Activated effector memory CD4-positive, alpha-beta T cell treated with anti-CD3 and anti-CD28 coated beads, Interleukin-2, amount 50 U/mL, for 16 hours (primary cell): Measurements from ENCODE around the gene ALOX12B.
"Not testable (repeated sequence)": the region's sequence is repeated elsewhere in the genome, so short reads cannot be mapped to it uniquely, and the experiment has no call there.

Experiments
- DNase-seq: peaks from one replicate; pipeline ENCODE4 v3.0.0-alpha.2; 2020

Gene ALOX12B

GRCh38 chr17:8063761-8064534 is 23.6 kb downstream of the ALOX12B start:
- no peak for DNase-seq

- DNase-seq = no peak
Observed at GRCh38 chr17:8062807-8063483, 24.6 kb downstream of the ALOX12B start.

GRCh38 chr17:8062435-8062806 is 25.1 kb downstream of the ALOX12B start:
- DNase-seq = no peak

- not testable (repeated sequence) for DNase-seq
Observed at GRCh38 chr17:8061851-8062250, 25.7 kb downstream of the ALOX12B start.

GRCh38 chr17:8060274-8060673 is 27.2 kb downstream of the ALOX12B start:
- peak; percentile 78 for DNase-seq

- DNase-seq = peak; percentile 17
Observed at GRCh38 chr17:8059131-8059530, 28.4 kb downstream of the ALOX12B start.

- peak; percentile 72 for DNase-seq
Observed at GRCh38 chr17:8057691-8058114, 29.8 kb downstream of the ALOX12B start.

- DNase-seq = peak; percentile 14
Observed at GRCh38 chr17:8056976-8057625, 30.4 kb downstream of the ALOX12B start.

- DNase-seq = peak; percentile 64
Observed at GRCh38 chr17:8056232-8056975, 31.1 kb downstream of the ALOX12B start.

GRCh38 chr17:8055851-8056231 is 31.7 kb downstream of the ALOX12B start:
- DNase-seq = no peak

- peak; percentile 42 for DNase-seq
Observed at GRCh38 chr17:8053600-8053999, 33.9 kb downstream of the ALOX12B start.

- peak; percentile 39 for DNase-seq
Observed at GRCh38 chr17:8052256-8053252, 35.0 kb downstream of the ALOX12B start.

GRCh38 chr17:8051831-8052230 is 35.7 kb downstream of the ALOX12B start:
- peak; percentile 19 for DNase-seq

GRCh38 chr17:8048736-8049135 is 38.8 kb downstream of the ALOX12B start:
- DNase-seq = peak; percentile 54

- DNase-seq = no peak
Observed at GRCh38 chr17:8048236-8048635, 39.3 kb downstream of the ALOX12B start.

GRCh38 chr17:8047769-8048110 is 39.8 kb downstream of the ALOX12B start:
- no peak for DNase-seq

GRCh38 chr17:8046929-8047768 is 40.4 kb downstream of the ALOX12B start:
- no peak for DNase-seq

GRCh38 chr17:8046306-8046928 is 41.1 kb downstream of the ALOX12B start:
- no peak for DNase-seq

GRCh38 chr17:8044819-8045810 is 42.4 kb downstream of the ALOX12B start:
- DNase-seq = peak; percentile 33
